HepG2 (cell line): Measurements from ENCODE around the gene MASP2. TPM values are rescaled to one million over a fixed set of nuclear protein-coding genes. Genes with fewer than 3 reads are reported as not detected.
A peak's percentile ranks its signal among the peaks of the same experiment; 100 is the strongest.

Experiments used
- KDM5B ChIP-seq: sonication (generic); formaldehyde crosslinking; IDR thresholded peaks from 2 replicates; pipeline ENCODE4 v1.4.0; 2020; ENCODE audit warnings: missing genetic modification reagents, mild to moderate bottlenecking, borderline replicate concordance
- KLF12 ChIP-seq: sonication (generic); formaldehyde crosslinking; IDR thresholded peaks from 2 replicates; pipeline ENCODE4 v1.4.0; 2020; ENCODE audit warnings: missing genetic modification reagents, borderline replicate concordance
- NAIF1 ChIP-seq: sonication (generic); formaldehyde crosslinking; IDR thresholded peaks from 2 replicates; pipeline ENCODE4 v1.5.0; 2020; ENCODE audit warnings: mild to moderate bottlenecking, missing genetic modification reagents, borderline replicate concordance
- NCOA5 ChIP-seq: sonication (generic); formaldehyde crosslinking; IDR thresholded peaks from 2 replicates; pipeline ENCODE4 v1.4.0; 2020; ENCODE audit warnings: missing genetic modification reagents
- REST ChIP-seq, 2 experiments: IDR thresholded peaks; 2 replicates each; pipeline ENCODE4 v1.6.1; 2011 to 2012; ENCODE audit warnings: low read length in 2 of 2, borderline replicate concordance in 1 of 2, low read depth in 1 of 2, mild to moderate bottlenecking in 1 of 2, moderate library complexity in 1 of 2
- RNF2 ChIP-seq: fragments of 450-650 bp; conservative IDR thresholded peaks from 2 replicates; pipeline ENCODE4 v1.6.1; 2016; ENCODE audit warnings: low read depth
- SOX6 ChIP-seq, 2 experiments: fragments of 450-650 bp in 1 of 2; sonication (generic) in 1 of 2; formaldehyde crosslinking in 1 of 2; IDR thresholded peaks; 2 replicates each; pipeline versions ENCODE4 v1.4.0 to v1.6.1; 2017 to 2020; ENCODE audit warnings: antibody characterized with exemption in 1 of 2, mild to moderate bottlenecking in 1 of 2, missing genetic modification reagents in 1 of 2
- SPEN ChIP-seq: sonication (generic); formaldehyde crosslinking; IDR thresholded peaks from 2 replicates; pipeline ENCODE4 v1.5.1; 2020; ENCODE audit warnings: low read depth, mild to moderate bottlenecking, missing genetic modification reagents
- TARDBP ChIP-seq: sonication (generic); formaldehyde crosslinking; IDR thresholded peaks from 2 replicates; pipeline ENCODE4 v1.8.0; 2022; ENCODE audit warnings: mild to moderate bottlenecking, missing genetic modification reagents
- ZNF207 ChIP-seq: fragments of 450-650 bp; IDR thresholded peaks from 2 replicates; pipeline ENCODE4 v1.6.1; 2016; ENCODE audit warnings: antibody characterized with exemption, borderline replicate concordance
- ZNF274 ChIP-seq: sonication (generic); formaldehyde crosslinking; IDR thresholded peaks from 2 replicates; pipeline ENCODE4 v1.5.1; 2020; ENCODE audit warnings: mild to moderate bottlenecking, missing genetic modification reagents
- ZNF446 ChIP-seq: sonication (generic); formaldehyde crosslinking; IDR thresholded peaks from 2 replicates; pipeline ENCODE4 v1.5.0; 2020; ENCODE audit warnings: mild to moderate bottlenecking, missing genetic modification reagents
- ZNF564 ChIP-seq: sonication (generic); formaldehyde crosslinking; IDR thresholded peaks from 2 replicates; pipeline ENCODE4 v1.8.1; 2023; ENCODE audit warnings: mild to moderate bottlenecking, missing genetic modification reagents
- ZNF576 ChIP-seq: sonication (generic); formaldehyde crosslinking; IDR thresholded peaks from 2 replicates; pipeline ENCODE4 v1.4.0; 2020; ENCODE audit warnings: mild to moderate bottlenecking, missing genetic modification reagents
- ZNF639 ChIP-seq: conservative IDR thresholded peaks from 2 replicates; pipeline ENCODE4 v1.6.1; 2018; ENCODE audit warnings: missing genetic modification reagents
- ZNF703 ChIP-seq: sonication (generic); formaldehyde crosslinking; IDR thresholded peaks from 2 replicates; pipeline ENCODE4 v1.5.1; 2020; ENCODE audit warnings: missing genetic modification reagents, mild to moderate bottlenecking, moderate library complexity, borderline replicate concordance
- ZNF724P ChIP-seq: sonication (generic); formaldehyde crosslinking; IDR thresholded peaks from 2 replicates; pipeline ENCODE4 v1.8.0; 2022; ENCODE audit warnings: missing genetic modification reagents, borderline replicate concordance
- polyA plus RNA-seq, 8 experiments: library from polyadenylated mRNA; depleted of rRNA in 3 of 8; stranded (reverse) in 7 of 8; unstranded in 1 of 8; fragments of >200 nt; fragmentation: Illumina TruSeq in 4 of 8; extraction: Trizol in 4 of 8; gene quantifications; 2 replicates each; pipeline versions ENCODE4 v1.2.1 to v1.2.3, GENCODE V29; 2011 to 2016; ENCODE audit warnings: low read depth in 4 of 8, missing spikeins in 1 of 8, mixed read lengths in 1 of 8; ENCODE audit not compliant: insufficient read depth in 1 of 8
- total RNA-seq, 5 experiments: library from RNA; depleted of rRNA; stranded (reverse); fragments of >200 nt; fragmentation: Illumina TruSeq; extraction: Trizol; gene quantifications; 2 replicates each; pipeline ENCODE4 v1.2.3, GENCODE V29; 2016; ENCODE audit warnings: low read depth in 1 of 5
- TF ChIP-seq, protein P1 (sequence below): sonication (generic); formaldehyde crosslinking; IDR thresholded peaks from 2 replicates; pipeline ENCODE4 v1.4.0; 2020; ENCODE audit warnings: missing genetic modification reagents
- TF ChIP-seq, protein P2 (sequence below): sonication (generic); formaldehyde crosslinking; IDR thresholded peaks from 2 replicates; pipeline ENCODE4 v1.8.1; 2023; ENCODE audit warnings: missing genetic modification reagents, mild to moderate bottlenecking, borderline replicate concordance

Gene MASP2
- total and polyA plus RNA-seq, 2 of the 13 experiments (the other 11 are each of a cell fraction or from before 2014, with no cell fraction given) = 7.1 to 11.8 TPM

DNA sequence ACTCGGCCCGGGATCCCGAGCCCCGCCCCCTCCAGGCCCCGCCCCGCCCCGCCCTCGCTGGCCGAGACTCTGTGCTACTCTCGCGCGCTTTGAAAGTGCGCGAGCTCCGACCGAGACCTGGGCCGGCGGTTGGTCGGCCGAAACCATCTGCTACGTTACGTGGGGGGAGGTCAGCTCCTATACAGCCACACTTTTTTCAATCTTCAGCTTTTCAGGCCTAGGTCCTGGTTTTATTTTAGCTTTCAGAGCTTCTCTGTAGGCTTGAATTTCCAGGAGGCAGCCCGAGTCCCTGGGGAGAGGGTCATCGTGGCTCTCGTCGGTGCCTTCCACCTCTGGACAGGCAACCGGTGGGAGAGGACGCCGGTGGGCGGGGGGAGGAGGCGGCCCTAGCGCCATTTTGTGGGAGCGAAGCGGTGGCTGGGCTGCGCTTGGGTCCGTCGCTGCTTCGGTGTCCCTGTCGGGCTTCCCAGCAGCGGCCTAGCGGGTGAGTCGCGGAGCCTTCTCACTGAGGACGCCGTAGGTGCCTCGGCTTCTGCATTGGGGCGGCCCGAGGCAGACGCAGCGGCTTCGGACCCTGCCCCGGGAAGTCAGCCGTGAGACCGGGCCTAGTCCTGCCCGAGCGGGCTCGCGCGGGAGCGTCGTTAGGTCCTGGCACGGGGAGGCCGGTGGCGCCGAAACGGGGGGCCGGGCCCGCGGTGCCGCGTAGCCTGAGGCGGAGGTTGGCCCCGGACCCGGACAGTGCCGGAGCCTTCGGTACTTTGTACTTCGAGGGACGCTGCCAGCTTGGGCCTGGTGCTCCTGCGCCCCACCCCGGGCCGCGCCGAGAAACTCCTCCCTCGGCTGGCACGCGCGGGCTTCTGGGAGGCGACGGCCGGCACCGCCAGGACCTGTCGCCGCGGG is 34.5 kb downstream of the MASP2 start, which contains the start of gene TARDBP (continued):
- peak; percentile 98 for TF ChIP-seq KDM5B (CRISPR knock-in tag)
- TF ChIP-seq ZNF639 = peak; percentile 51; the same call in 1 of the 2 replicates
- TF ChIP-seq, protein P1, sequence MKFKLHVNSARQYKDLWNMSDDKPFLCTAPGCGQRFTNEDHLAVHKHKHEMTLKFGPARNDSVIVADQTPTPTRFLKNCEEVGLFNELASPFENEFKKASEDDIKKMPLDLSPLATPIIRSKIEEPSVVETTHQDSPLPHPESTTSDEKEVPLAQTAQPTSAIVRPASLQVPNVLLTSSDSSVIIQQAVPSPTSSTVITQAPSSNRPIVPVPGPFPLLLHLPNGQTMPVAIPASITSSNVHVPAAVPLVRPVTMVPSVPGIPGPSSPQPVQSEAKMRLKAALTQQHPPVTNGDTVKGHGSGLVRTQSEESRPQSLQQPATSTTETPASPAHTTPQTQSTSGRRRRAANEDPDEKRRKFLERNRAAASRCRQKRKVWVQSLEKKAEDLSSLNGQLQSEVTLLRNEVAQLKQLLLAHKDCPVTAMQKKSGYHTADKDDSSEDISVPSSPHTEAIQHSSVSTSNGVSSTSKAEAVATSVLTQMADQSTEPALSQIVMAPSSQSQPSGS (CRISPR knock-in tag) = peak; percentile 37
- TF ChIP-seq ZNF576 = no peak
- peak; percentile 3; the same call in 1 of the 2 replicates for TF ChIP-seq ZNF724P (CRISPR knock-in tag)
- no peak for TF ChIP-seq NCOA5
- peak in 1 of 2 experiments; percentile 17; a peak in 1 of 4 replicates for TF ChIP-seq REST (IDR thresholded peaks at IDR 0.05; ENCODE audit: borderline replicate concordance in 1 of 2, low read depth in 1 of 2, low read length in 2 of 2)
- peak; percentile 86; the same call in 1 of the 2 replicates for TF ChIP-seq NAIF1
- TF ChIP-seq ZNF564 = peak; percentile 74; the same call in 1 of the 2 replicates
- peak; percentile 94; the same call in 1 of the 2 replicates for TF ChIP-seq SPEN (CRISPR knock-in tag)
- TF ChIP-seq KLF12 (CRISPR knock-in tag) = peak; percentile 89
- TF ChIP-seq ZNF703 (CRISPR knock-in tag) = peak; percentile 82
- TF ChIP-seq ZNF274 (CRISPR knock-in tag) = no peak; the same call in 1 of the 2 replicates
- TF ChIP-seq SOX6 (IDR thresholded peaks at IDR 0.05) = no peak
- peak; percentile 62 for TF ChIP-seq SOX6 (CRISPR knock-in tag; IDR thresholded peaks at IDR 0.05)
- TF ChIP-seq, protein P2, sequence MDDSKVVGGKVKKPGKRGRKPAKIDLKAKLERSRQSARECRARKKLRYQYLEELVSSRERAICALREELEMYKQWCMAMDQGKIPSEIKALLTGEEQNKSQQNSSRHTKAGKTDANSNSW (CRISPR knock-in tag) = 0 out of 2 replicates have a peak, but pooled peaks have one; percentile 71
- TF ChIP-seq ZNF446 (CRISPR knock-in tag) = peak; percentile 90; the same call in 1 of the 2 replicates
- peak; percentile 64; the same call in 1 of the 2 replicates for TF ChIP-seq RNF2
- TF ChIP-seq ZNF207 = no peak
- peak; percentile 83 for TF ChIP-seq TARDBP (CRISPR knock-in tag)
